HepG2 (cell line): Measurements from ENCODE around the gene SURF6. TPM values are rescaled to one million over a fixed set of nuclear protein-coding genes. Genes with fewer than 3 reads are reported as not detected.
A peak's percentile ranks its signal among the peaks of the same experiment; 100 is the strongest.

Source experiments
- ATAC-seq: fragments of 200-7000 bp; cut with Tn5 transposase; 3 replicates; pipeline ENCODE4 v1.9.1; 2020; ENCODE audit warnings: mild to moderate bottlenecking, moderate library complexity
- BruUV-seq: library from RNA; stranded (reverse); fragments of 400-500 nt; replicated peaks from 2 replicates; lab custom pipeline; 2021; lab: Mats Ljungman, UMichigan
- CTCF ChIA-PET: fragments of 300-600 bp; formaldehyde crosslinking; extraction: SDS; loops from one replicate; lab custom pipeline; 2021; ENCODE audit warnings: low total read pairs, inconsistent platforms, low intra/inter-chr PET ratio; lab: Yijun Ruan, JAX
- POLR2A ChIA-PET: fragments of 350-600 bp; sonication (Branson Sonifier 250); formaldehyde crosslinking; loops from one replicate; lab custom pipeline; 2020; ENCODE audit warnings: antibody characterized with exemption, inconsistent platforms; lab: Yijun Ruan, JAX
- DNase-seq: peaks from one replicate; pipeline ENCODE4 v3.0.0-alpha.2; 2015; ENCODE audit warnings: low spot score
- FAIRE-seq: peaks from 3 replicates; lab custom pipeline; 2011; peaks lifted over from hg19 to GRCh38; lab: Jason Lieb, UNC
- H2AFZ ChIP-seq: one replicate; pipeline ENCODE4 v1.6.1; 2011; ENCODE audit warnings: low read length, inconsistent platforms
- H3K27ac ChIP-seq: fragments of 300-600 bp; 3 replicates; pipeline ENCODE4 v1.8.0; 2011; ENCODE audit warnings: mixed run types, mild to moderate bottlenecking, mixed read lengths, low read length, inconsistent platforms; ENCODE audit not compliant: insufficient read depth; ENCODE audit errors: extremely low read length
- H3K27me3 ChIP-seq, 2 experiments: fragments of 200-600 bp in 1 of 2; 2 replicates in 1 of 2; 3 replicates in 1 of 2; pipeline versions ENCODE4 v1.6.0 to v1.8.0; 2011; ENCODE audit warnings: low read length in 2 of 2, mild to moderate bottlenecking in 2 of 2, moderate library complexity in 2 of 2, inconsistent platforms in 1 of 2; ENCODE audit not compliant: insufficient read depth in 2 of 2, control insufficient read depth in 1 of 2
- H3K36me3 ChIP-seq, 2 experiments: fragments of 200-600 bp in 1 of 2; replicated peaks in 1 of 2; 2 replicates in 1 of 2; 3 replicates in 1 of 2; pipeline versions ENCODE4 v1.5.1 to v1.8.0; 2011; ENCODE audit warnings: low read length in 2 of 2, inconsistent platforms in 1 of 2; ENCODE audit not compliant: insufficient read depth in 2 of 2, control insufficient read depth in 1 of 2
- H3K4me1 ChIP-seq: 2 replicates; pipeline ENCODE4 v1.5.1; 2012; ENCODE audit warnings: low read length, inconsistent platforms; ENCODE audit not compliant: insufficient read depth
- H3K4me2 ChIP-seq: 2 replicates; pipeline ENCODE4 v1.6.0; 2011; ENCODE audit warnings: low read depth, low read length, inconsistent platforms
- H3K4me3 ChIP-seq, 3 experiments: fragments of 200-600 bp in 1 of 3; sonication (generic), shearing (Covaris generic) in 1 of 3; replicated peaks in 1 of 3; 2 replicates each; pipeline ENCODE4 v1.5.1; 2011 to 2016; ENCODE audit warnings: low read length in 3 of 3, inconsistent platforms in 2 of 3, low read depth in 2 of 3, mild to moderate bottlenecking in 2 of 3, control low read depth in 1 of 3, mixed read lengths in 1 of 3; ENCODE audit not compliant: insufficient read depth in 1 of 3
- H3K79me2 ChIP-seq: one replicate; pipeline ENCODE4 v1.6.1; 2011; ENCODE audit warnings: low read length, inconsistent platforms; ENCODE audit not compliant: insufficient read depth
- H3K9ac ChIP-seq: 2 replicates; pipeline ENCODE4 v1.6.0; 2011; ENCODE audit warnings: mild to moderate bottlenecking, low read depth, low read length, inconsistent platforms; ENCODE audit not compliant: insufficient read depth
- H3K9me3 ChIP-seq: 2 replicates; pipeline ENCODE4 v1.5.1; 2012; ENCODE audit warnings: mild to moderate bottlenecking, low read length
- H4K20me1 ChIP-seq: 2 replicates; pipeline ENCODE4 v1.6.0; 2011; ENCODE audit warnings: inconsistent platforms, mild to moderate bottlenecking, low read length, moderate library complexity; ENCODE audit not compliant: insufficient read depth
- FIP1L1 ChIP-seq: fragments of 200-400 bp; formaldehyde crosslinking; IDR thresholded peaks from 2 replicates; pipeline ENCODE4 v1.6.1; 2018; ENCODE audit warnings: low read depth, mild to moderate bottlenecking, low read length, moderate library complexity, borderline replicate concordance; ENCODE audit not compliant: insufficient read depth
- MNT ChIP-seq: fragments of 450-650 bp; IDR thresholded peaks from 2 replicates; pipeline ENCODE4 v1.6.1; 2016
- RBFOX2 ChIP-seq: fragments of 200-400 bp; formaldehyde crosslinking; IDR thresholded peaks from 2 replicates; pipeline ENCODE4 v1.6.1; 2017; ENCODE audit warnings: low read depth, mild to moderate bottlenecking, low read length
- ZBTB40 ChIP-seq, 2 experiments: fragments of 450-650 bp in 1 of 2; sonication (generic) in 1 of 2; formaldehyde crosslinking in 1 of 2; IDR thresholded peaks; 2 replicates each; pipeline versions ENCODE4 v1.6.1 to v1.8.0; 2016 to 2022; ENCODE audit warnings: antibody characterized with exemption in 1 of 2, mild to moderate bottlenecking in 1 of 2, missing genetic modification reagents in 1 of 2
- ZNF572 ChIP-seq: sonication (generic); formaldehyde crosslinking; IDR thresholded peaks from 2 replicates; pipeline ENCODE4 v1.5.1; 2020; ENCODE audit warnings: mild to moderate bottlenecking, missing genetic modification reagents
- WGBS: methylation state at CpG from one replicate; pipeline ENCODE4 v1.1.6; 2017; ENCODE audit warnings: low lambda C conversion rate; 5-methylcytosine and 5-hydroxymethylcytosine counted together
- in situ Hi-C: cut with HindIII; loops from 2 replicates; pipeline ENCODE4 v1.10.0; 2017; ENCODE audit warnings: low pct_unique_long_range_greater_than_20kb; ENCODE audit not compliant: extremely low pct_ligation_motif_present
- intact Hi-C: fragments of 100-400 bp; cut with micrococcal nuclease; formaldehyde crosslinking; loops from one replicate; pipeline ENCODE4 v1.10.0; 2022; ENCODE audit not compliant: unreplicated experiment
- polyA plus RNA-seq, 8 experiments: library from polyadenylated mRNA; depleted of rRNA in 3 of 8; stranded (reverse) in 7 of 8; unstranded in 1 of 8; fragments of >200 nt; fragmentation: Illumina TruSeq in 4 of 8; extraction: Trizol in 4 of 8; gene quantifications; 2 replicates each; pipeline versions ENCODE4 v1.2.1 to v1.2.3, GENCODE V29; 2011 to 2016; ENCODE audit warnings: low read depth in 4 of 8, missing spikeins in 1 of 8, mixed read lengths in 1 of 8; ENCODE audit not compliant: insufficient read depth in 1 of 8
- total RNA-seq, 5 experiments: library from RNA; depleted of rRNA; stranded (reverse); fragments of >200 nt; fragmentation: Illumina TruSeq; extraction: Trizol; gene quantifications; 2 replicates each; pipeline ENCODE4 v1.2.3, GENCODE V29; 2016; ENCODE audit warnings: low read depth in 1 of 5

The SURF6 gene
- total and polyA plus RNA-seq, 2 of the 13 experiments (the other 11 are each of a cell fraction or from before 2014, with no cell fraction given), result 5.9 to 14.7 TPM

- no peaks in the 10 kb centered on the region for H3K9me3 ChIP-seq
- H3K4me1 ChIP-seq, result peaks cover 22% of the 10 kb centered on the region
- H3K36me3 ChIP-seq, result peaks cover 18 to 41% of the 10 kb centered on the region in 2 experiments; a peak in 4 of 5 replicates
- 91% methylated on average over 20 of the region's 20 CpGs for WGBS
- 0 out of 2 replicates have a peak, but pooled peaks cover 7% of the 10 kb centered on the region for H4K20me1 ChIP-seq
- H3K27ac ChIP-seq, result no peak overlapping the region
- no peak overlapping the region for H2AFZ ChIP-seq
- DNase-seq (no peak), FAIRE-seq (no peak), ATAC-seq (no peak)
- H3K27me3 ChIP-seq, result no peaks in the 10 kb centered on the region; a peak in 1 of 5 replicates
- no peak overlapping the region for H3K9ac ChIP-seq
- in situ Hi-C loops, result loop anchor here (5.0 kb wide), 1 partner anchor 145 kb away; no protein-coding TSS in a partner anchor
- TF ChIP-seq RBFOX2 (peak; percentile 21; the same call in 1 of the 2 replicates), ZNF572 (no peak)
- ChIA-PET CTCF (no interaction called here), POLR2A (no interaction called here)
- no TSS peak for BruUV-seq
- intact Hi-C loops, result no loop called here
- no peak overlapping the region for H3K4me3 ChIP-seq
- H3K79me2 ChIP-seq, result peaks cover 26% of the 10 kb centered on the region
- H3K4me2 ChIP-seq, result no peak overlapping the region
These were observed 3.6 kb downstream of the SURF6 start for GRCh38 chr9:133332381-133332730.

GRCh38 chr9:133331641-133332380 is 4.2 kb downstream of the SURF6 start:
- WGBS, result 99% methylated on average over 57 of the region's 57 CpGs
- Histone ChIP-seq H3K9me3 (no peaks in the 10 kb centered on the region), H3K79me2 (peaks cover 26% of the 10 kb centered on the region), H3K4me3 (no peak overlapping the region), H4K20me1 (0 out of 2 replicates have a peak, but pooled peaks cover 7% of the 10 kb centered on the region), H3K36me3 (peaks cover 18 to 41% of the 10 kb centered on the region in 2 experiments; a peak in 4 of 5 replicates), H3K4me1 (peaks cover 20% of the 10 kb centered on the region), H3K4me2 (no peak overlapping the region), H3K9ac (no peak overlapping the region), H2AFZ (no peak overlapping the region), H3K27ac (no peak overlapping the region), H3K27me3 (no peaks in the 10 kb centered on the region; a peak in 1 of 5 replicates)
- ATAC-seq, result no peak
- in situ Hi-C loops (loop anchor here (5.0 kb wide), 1 partner anchor 145 kb away; no protein-coding TSS in a partner anchor), intact Hi-C loops (no loop called here)
- CTCF ChIA-PET, result no interaction called here
- FAIRE-seq, result no peak
- no TSS peak for BruUV-seq
- no peak for DNase-seq
- POLR2A ChIA-PET, result no interaction called here
- TF ChIP-seq FIP1L1, result no peak
- peak; percentile 62 for TF ChIP-seq RBFOX2
- TF ChIP-seq MNT, result no peak
- no peak for TF ChIP-seq ZBTB40 (IDR thresholded peaks at IDR 0.05)
- no peak for TF ChIP-seq ZBTB40 (CRISPR knock-in tag; IDR thresholded peaks at IDR 0.05)
